C4-2B (cell line): ENCODE measurements around the gene TFPI.

Source experiments
- H3K27ac ChIP-seq: fragments of 450-650 bp; 2 replicates; pipeline ENCODE4 v1.5.1; 2017
- ZFX ChIP-seq: fragments of 450-650 bp; IDR thresholded peaks from 2 replicates; pipeline ENCODE4 v1.6.1; 2017
- TF ChIP-seq, protein P1 (sequence below): fragments of 450-650 bp; conservative IDR thresholded peaks from 2 replicates; pipeline ENCODE4 v1.5.1; 2017; ENCODE audit warnings: mild to moderate bottlenecking

TFPI gene

GRCh38 chr2:187554011-187554703, at the start of gene TFPI:
Gene TFPI, minus strand, starts transcription at chr2:187554435. Its CDS starts 50,667 bp downstream, at chr2:187503768.
- H3K27ac ChIP-seq = no peak within 1 kb of the TSS
- no peak for TF ChIP-seq ZFX
- TF ChIP-seq, protein P1, sequence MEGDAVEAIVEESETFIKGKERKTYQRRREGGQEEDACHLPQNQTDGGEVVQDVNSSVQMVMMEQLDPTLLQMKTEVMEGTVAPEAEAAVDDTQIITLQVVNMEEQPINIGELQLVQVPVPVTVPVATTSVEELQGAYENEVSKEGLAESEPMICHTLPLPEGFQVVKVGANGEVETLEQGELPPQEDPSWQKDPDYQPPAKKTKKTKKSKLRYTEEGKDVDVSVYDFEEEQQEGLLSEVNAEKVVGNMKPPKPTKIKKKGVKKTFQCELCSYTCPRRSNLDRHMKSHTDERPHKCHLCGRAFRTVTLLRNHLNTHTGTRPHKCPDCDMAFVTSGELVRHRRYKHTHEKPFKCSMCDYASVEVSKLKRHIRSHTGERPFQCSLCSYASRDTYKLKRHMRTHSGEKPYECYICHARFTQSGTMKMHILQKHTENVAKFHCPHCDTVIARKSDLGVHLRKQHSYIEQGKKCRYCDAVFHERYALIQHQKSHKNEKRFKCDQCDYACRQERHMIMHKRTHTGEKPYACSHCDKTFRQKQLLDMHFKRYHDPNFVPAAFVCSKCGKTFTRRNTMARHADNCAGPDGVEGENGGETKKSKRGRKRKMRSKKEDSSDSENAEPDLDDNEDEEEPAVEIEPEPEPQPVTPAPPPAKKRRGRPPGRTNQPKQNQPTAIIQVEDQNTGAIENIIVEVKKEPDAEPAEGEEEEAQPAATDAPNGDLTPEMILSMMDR = no peak

DNA sequence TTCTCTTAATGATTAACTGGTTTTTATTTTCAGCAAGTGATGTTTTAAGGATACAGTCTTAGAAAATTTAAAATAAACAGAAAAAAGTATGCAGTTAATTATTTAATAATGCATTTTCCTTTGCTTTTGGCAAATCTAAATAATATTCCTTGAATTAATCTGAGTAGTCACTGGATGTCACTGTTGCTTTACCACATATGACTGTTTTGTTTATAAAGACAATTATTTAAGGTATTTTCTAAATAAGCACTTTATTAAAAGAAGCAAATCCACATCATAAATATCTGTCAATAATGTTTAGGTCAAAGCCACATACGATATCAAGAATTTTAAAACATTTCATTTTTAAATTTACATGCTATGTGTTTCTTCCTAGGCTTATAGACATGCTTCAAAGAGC, 40.6 kb upstream of the TFPI start:
- no peak for TF ChIP-seq ZFX
- TF ChIP-seq, protein P1 = peak; percentile 69

DNA sequence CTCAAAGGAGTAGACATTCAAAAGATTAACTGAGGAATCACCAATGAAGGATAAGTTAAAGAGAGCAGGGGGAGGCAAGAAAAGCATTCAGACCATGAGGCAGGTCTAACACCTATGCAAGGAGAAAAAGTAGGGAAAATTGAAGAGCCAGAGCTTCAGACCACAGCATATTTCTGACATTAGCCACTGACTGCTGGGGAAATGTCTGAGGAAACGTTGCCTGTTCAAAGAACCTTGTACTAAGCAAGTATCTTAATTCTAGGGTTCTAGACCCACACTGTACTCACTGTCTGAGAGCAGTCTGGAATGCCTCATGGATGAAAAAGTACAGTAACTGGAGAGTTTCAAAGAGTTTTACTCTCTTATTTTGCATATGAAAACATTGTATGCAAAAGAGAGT, 39.5 kb upstream of the TFPI start:
- TF ChIP-seq, protein P1 = no peak
- H3K27ac ChIP-seq = no peak overlapping the region

More for the DNA sequence above, 40.6 kb upstream of the TFPI start:
- H3K27ac ChIP-seq = no peak overlapping the region

DNA sequence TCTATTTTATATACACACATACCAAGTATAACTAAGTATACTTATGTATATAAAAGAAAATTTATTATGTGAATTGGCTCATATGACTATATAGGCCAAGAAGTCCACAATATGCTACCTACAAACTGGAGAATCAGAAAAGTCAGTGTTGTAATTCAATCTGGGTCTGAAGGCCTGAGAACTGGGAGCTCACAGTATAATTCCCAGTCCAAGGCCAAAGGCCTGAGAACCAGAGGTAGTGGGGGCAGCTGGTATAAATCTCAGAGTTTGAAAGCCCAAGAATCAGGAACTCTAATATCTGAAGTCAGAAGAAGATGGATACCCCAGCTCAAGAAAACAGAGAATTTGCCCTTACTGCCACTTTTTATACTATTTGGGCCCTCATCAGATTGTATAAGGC, 38.9 kb upstream of the TFPI start:
- no peak for TF ChIP-seq ZFX
- TF ChIP-seq, protein P1 = no peak
- no peak overlapping the region for H3K27ac ChIP-seq

GRCh38 chr2:187590175-187590574, 35.9 kb upstream of the TFPI start:
- TF ChIP-seq, protein P1 = no peak
- H3K27ac ChIP-seq = no peak overlapping the region

- no peak for TF ChIP-seq ZFX
- TF ChIP-seq, protein P1 = no peak
- H3K27ac ChIP-seq = no peak overlapping the region
These were observed 31.9 kb upstream of the TFPI start for GRCh38 chr2:187586011-187586641.

GRCh38 chr2:187581125-187581896, 27.1 kb upstream of the TFPI start:
- TF ChIP-seq, protein P1 = peak; percentile 69
- TF ChIP-seq ZFX = no peak
- H3K27ac ChIP-seq = no peak overlapping the region
